HCT116 (cell line): ENCODE measurements around the gene ISYNA1. TPM values are rescaled to one million over a fixed set of nuclear protein-coding genes. Genes with fewer than 3 reads are reported as not detected.

Experiments used
- ATAC-seq: fragments of 200-7000 bp; cut with Tn5 transposase; 2 replicates; pipeline ENCODE4 v1.9.1; 2020; ENCODE audit warnings: mild to moderate bottlenecking, moderate library complexity
- BruUV-seq: library from RNA; stranded (reverse); fragments of 400-500 nt; replicated peaks from 2 replicates; lab custom pipeline; 2021; lab: Mats Ljungman, UMichigan
- CTCF ChIA-PET: fragments of 300-600 bp; sonication (Branson Sonifier 250); formaldehyde crosslinking; loops from one replicate; lab custom pipeline; 2021; ENCODE audit warnings: antibody characterized with exemption; lab: Charles Lee
- POLR2A ChIA-PET: fragments of 300-600, 350-600 bp; sonication (Branson Sonifier 250); formaldehyde crosslinking; loops from one replicate; lab custom pipeline; 2021; ENCODE audit warnings: antibody characterized with exemption; lab: Charles Lee
- RAD21 ChIA-PET, 2 experiments: fragments of 300-600 bp; sonication (Branson Sonifier 250); formaldehyde crosslinking; loops; one replicate each; lab custom pipeline; 2023; ENCODE audit warnings: low total read pairs in 2 of 2; ENCODE audit not compliant: uncharacterized antibody in 2 of 2, unreplicated experiment in 2 of 2, low non-redundant PET in 1 of 2; lab: Charles Lee
- DNase-seq: peaks from one replicate; pipeline ENCODE4 v3.0.0-alpha.2; 2010; ENCODE audit warnings: low read depth, low spot score
- H2AFZ ChIP-seq: fragments of 200-600 bp; shearing (Covaris generic), sonication (generic); 2 replicates; pipeline ENCODE4 v1.6.1; 2017; ENCODE audit warnings: low read depth, mixed run types, mixed read lengths, antibody characterized with exemption, low read length; ENCODE audit not compliant: poor library complexity, severe bottlenecking
- H3K27ac ChIP-seq: 2 replicates; pipeline ENCODE4 v1.5.1; 2012; ENCODE audit warnings: low read depth, low read length
- H3K27me3 ChIP-seq: fragments of 200-600 bp; sonication (generic); 2 replicates; pipeline ENCODE4 v1.6.1; 2016; ENCODE audit warnings: mixed run types, low read length, mixed read lengths; ENCODE audit not compliant: insufficient read depth
- H3K36me3 ChIP-seq, 2 experiments: fragments of 200-500 bp in 1 of 2; fragments of 200-600 bp in 1 of 2; sonication (Bioruptor generic) in 1 of 2; sonication (generic) in 1 of 2; 2 replicates each; pipeline versions ENCODE4 v1.5.1 to v1.6.1; 2014 to 2016; ENCODE audit warnings: low read length in 2 of 2, inconsistent platforms in 1 of 2, mixed read lengths in 1 of 2, mixed run types in 1 of 2; ENCODE audit not compliant: insufficient read depth in 2 of 2, control insufficient read depth in 1 of 2
- H3K4me1 ChIP-seq, 2 experiments: fragments of 200-600 bp in 1 of 2; sonication (generic) in 1 of 2; 2 replicates each; pipeline versions ENCODE4 v1.5.1 to v1.6.1; 2012 to 2017; ENCODE audit warnings: low read length in 2 of 2, inconsistent platforms in 1 of 2, mild to moderate bottlenecking in 1 of 2, mixed read lengths in 1 of 2, mixed run types in 1 of 2, moderate library complexity in 1 of 2; ENCODE audit not compliant: insufficient read depth in 2 of 2, control insufficient read depth in 1 of 2
- H3K4me2 ChIP-seq: fragments of 200-600 bp; sonication (generic); 2 replicates; pipeline ENCODE4 v1.6.1; 2017; ENCODE audit warnings: mixed run types, low read length, mixed read lengths
- H3K4me3 ChIP-seq, 2 experiments: fragments of 200-600 bp in 1 of 2; sonication (generic) in 1 of 2; replicated peaks in 1 of 2; 2 replicates each; pipeline ENCODE4 v1.5.1; 2011 to 2016; ENCODE audit warnings: low read length in 2 of 2, control low read depth in 1 of 2, low read depth in 1 of 2, mild to moderate bottlenecking in 1 of 2, mixed read lengths in 1 of 2, mixed run types in 1 of 2
- H3K79me2 ChIP-seq: fragments of 200-600 bp; sonication (generic); 2 replicates; pipeline ENCODE4 v1.6.1; 2017; ENCODE audit warnings: mild to moderate bottlenecking, mixed run types, low read length, moderate library complexity, mixed read lengths; ENCODE audit not compliant: insufficient read depth
- H3K9ac ChIP-seq: fragments of 200-600 bp; sonication (generic); 2 replicates; pipeline ENCODE4 v1.6.1; 2016; ENCODE audit warnings: low read length, mixed read lengths
- H3K9me2 ChIP-seq: fragments of 200-600 bp; sonication (generic), shearing (Covaris generic); 2 replicates; pipeline ENCODE4 v1.6.1; 2017; ENCODE audit warnings: mixed run types, mild to moderate bottlenecking, moderate library complexity; ENCODE audit not compliant: insufficient read depth
- H3K9me3 ChIP-seq, 2 experiments: fragments of 200-500 bp in 1 of 2; fragments of 200-600 bp in 1 of 2; sonication (Bioruptor generic) in 1 of 2; sonication (generic) in 1 of 2; 2 replicates each; pipeline ENCODE4 v1.6.1; 2014 to 2017; ENCODE audit warnings: low read length in 2 of 2, mixed read lengths in 2 of 2, inconsistent platforms in 1 of 2, low read depth in 1 of 2, mild to moderate bottlenecking in 1 of 2, mixed run types in 1 of 2, moderate library complexity in 1 of 2; ENCODE audit not compliant: control insufficient read depth in 1 of 2, insufficient read depth in 1 of 2
- H4K20me1 ChIP-seq: fragments of 200-600 bp; sonication (generic), shearing (Covaris generic); 2 replicates; pipeline ENCODE4 v1.6.1; 2017; ENCODE audit warnings: mixed run types, mild to moderate bottlenecking, moderate library complexity; ENCODE audit not compliant: insufficient read depth
- CEBPB ChIP-seq: IDR thresholded peaks from 2 replicates; pipeline ENCODE4 v1.6.1; 2012; ENCODE audit warnings: low read depth
- JUND ChIP-seq: IDR thresholded peaks from 2 replicates; pipeline ENCODE4 v1.6.1; 2012
- POLR2A ChIP-seq: IDR thresholded peaks from 2 replicates; pipeline ENCODE4 v1.7.0; 2011; ENCODE audit warnings: borderline replicate concordance; ENCODE audit not compliant: insufficient read depth, insufficient read length; ENCODE audit errors: extremely low read depth
- RAD21 ChIP-seq: IDR thresholded peaks from 2 replicates; pipeline ENCODE4 v1.6.1; 2012; ENCODE audit warnings: low read depth, mild to moderate bottlenecking
- SIN3A ChIP-seq: IDR thresholded peaks from 2 replicates; pipeline ENCODE4 v1.6.1; 2012; ENCODE audit warnings: low read depth
- SP1 ChIP-seq: IDR thresholded peaks from 2 replicates; pipeline ENCODE4 v1.6.1; 2012; ENCODE audit warnings: low read depth
- TCF7L2 ChIP-seq: IDR thresholded peaks from 2 replicates; pipeline ENCODE4 v1.7.0; 2011; ENCODE audit warnings: borderline replicate concordance, inconsistent platforms; ENCODE audit not compliant: insufficient read depth, insufficient read length; ENCODE audit errors: extremely low read depth
- YY1 ChIP-seq: IDR thresholded peaks from 2 replicates; pipeline ENCODE4 v1.6.1; 2011; ENCODE audit warnings: low read length, low read depth, moderate library complexity, mild to moderate bottlenecking; ENCODE audit not compliant: insufficient replicate concordance; ENCODE audit errors: extremely low read depth
- ZNF274 ChIP-seq: fragments of 200-500 bp; sonication (Bioruptor generic); IDR thresholded peaks from 2 replicates; pipeline ENCODE4 v1.6.1; 2014; ENCODE audit warnings: mild to moderate bottlenecking, low read depth, low read length, inconsistent platforms
- intact Hi-C: fragments of 100-400 bp; cut with micrococcal nuclease; formaldehyde crosslinking; loops from 2 replicates; pipeline ENCODE4 v1.10.0; 2022
- total RNA-seq: library from RNA; stranded (reverse); gene quantifications from one replicate; pipeline ENCODE4 v1.2.1, GENCODE V29; 2021; ENCODE audit not compliant: unreplicated experiment
- TF ChIP-seq, protein P1 (sequence below): IDR thresholded peaks from 2 replicates; pipeline ENCODE4 v1.6.1; 2012; ENCODE audit warnings: low read depth
- TF ChIP-seq, protein P2 (sequence below), 3 experiments: fragments of 200-600 bp in 1 of 3; sonication (generic) in 1 of 3; IDR thresholded peaks in 2 of 3; conservative IDR thresholded peaks in 1 of 3; 2 replicates each; pipeline ENCODE4 v1.5.1; 2012 to 2017; ENCODE audit warnings: low read depth in 2 of 3, low read length in 2 of 3, antibody characterized with exemption in 1 of 3, borderline replicate concordance in 1 of 3, control low read depth in 1 of 3, mild to moderate bottlenecking in 1 of 3, mixed read lengths in 1 of 3, mixed run types in 1 of 3, moderate library complexity in 1 of 3; ENCODE audit not compliant: insufficient read depth in 1 of 3
- TF ChIP-seq, protein P3 (sequence below): IDR thresholded peaks from 2 replicates; pipeline ENCODE4 v1.6.1; 2012

ISYNA1 gene
- total RNA-seq, 1 experiment from 2014 or later, result 365 TPM

DNA sequence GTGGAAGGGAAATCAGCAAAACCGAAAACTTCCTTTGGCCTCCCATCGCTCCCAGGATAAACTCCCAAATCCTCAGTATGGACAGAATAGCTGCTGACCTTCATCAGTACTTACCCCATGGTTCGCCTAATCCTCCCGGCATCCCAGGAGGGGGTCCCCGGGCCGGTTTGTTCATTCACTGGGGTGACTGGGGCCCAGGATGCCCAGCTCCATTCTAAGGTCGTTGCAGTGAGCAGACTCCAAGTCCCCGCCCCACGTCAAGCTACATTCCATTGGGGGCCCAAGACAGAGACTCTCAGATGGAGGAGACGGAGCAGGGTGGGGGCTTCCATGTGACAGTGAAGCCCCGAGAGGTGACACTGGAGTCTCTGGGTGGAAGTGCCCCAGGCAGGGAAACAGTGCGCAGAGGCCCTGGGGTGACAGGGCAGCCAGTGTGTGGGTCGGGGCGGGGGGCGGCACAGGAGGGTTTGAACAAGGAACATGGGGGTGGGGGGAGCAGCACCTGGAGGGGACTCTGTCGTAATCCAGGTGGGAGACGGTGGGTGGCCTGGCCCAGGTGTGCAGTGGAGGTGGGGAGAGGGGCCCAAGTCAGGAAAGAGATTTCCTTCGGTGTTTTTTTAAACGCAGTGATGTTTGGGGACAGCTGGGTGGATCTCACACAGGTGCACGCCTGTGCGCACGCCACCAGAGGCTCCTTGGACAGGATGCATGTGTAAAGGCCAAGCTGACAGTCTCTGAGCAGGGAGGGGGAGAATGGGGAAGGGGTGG lies 13.6 kb downstream of the ISYNA1 start:
- no TSS peak for BruUV-seq
- Histone ChIP-seq H3K36me3 (peaks cover 0 to 2% of the 10 kb centered on the region in 2 experiments; a peak in 2 of 4 replicates), H3K9me2 (no peaks in the 10 kb centered on the region), H2AFZ (no peak overlapping the region), H3K9me3 (no peaks in the 10 kb centered on the region), H3K79me2 (peaks cover 78% of the 10 kb centered on the region), H3K4me2 (no peak overlapping the region), H4K20me1 (no peaks in the 10 kb centered on the region), H3K4me3 (no peak overlapping the region), H3K27me3 (no peaks in the 10 kb centered on the region), H3K27ac (no peak overlapping the region), H3K9ac (no peak overlapping the region), H3K4me1 (peaks cover 22 to 50% of the 10 kb centered on the region in 2 experiments)
- ChIA-PET RAD21 (no interaction called here), CTCF (interaction anchor here (0.6 kb wide), 1 partner anchor 114 kb away, joined by 3 read pairs; no protein-coding TSS in a partner anchor), POLR2A (no interaction called here)
- intact Hi-C loops, result no loop called here
- no peak for DNase-seq
- no peak for ATAC-seq
- TF ChIP-seq SIN3A (no peak), POLR2A (no peak)

DNA sequence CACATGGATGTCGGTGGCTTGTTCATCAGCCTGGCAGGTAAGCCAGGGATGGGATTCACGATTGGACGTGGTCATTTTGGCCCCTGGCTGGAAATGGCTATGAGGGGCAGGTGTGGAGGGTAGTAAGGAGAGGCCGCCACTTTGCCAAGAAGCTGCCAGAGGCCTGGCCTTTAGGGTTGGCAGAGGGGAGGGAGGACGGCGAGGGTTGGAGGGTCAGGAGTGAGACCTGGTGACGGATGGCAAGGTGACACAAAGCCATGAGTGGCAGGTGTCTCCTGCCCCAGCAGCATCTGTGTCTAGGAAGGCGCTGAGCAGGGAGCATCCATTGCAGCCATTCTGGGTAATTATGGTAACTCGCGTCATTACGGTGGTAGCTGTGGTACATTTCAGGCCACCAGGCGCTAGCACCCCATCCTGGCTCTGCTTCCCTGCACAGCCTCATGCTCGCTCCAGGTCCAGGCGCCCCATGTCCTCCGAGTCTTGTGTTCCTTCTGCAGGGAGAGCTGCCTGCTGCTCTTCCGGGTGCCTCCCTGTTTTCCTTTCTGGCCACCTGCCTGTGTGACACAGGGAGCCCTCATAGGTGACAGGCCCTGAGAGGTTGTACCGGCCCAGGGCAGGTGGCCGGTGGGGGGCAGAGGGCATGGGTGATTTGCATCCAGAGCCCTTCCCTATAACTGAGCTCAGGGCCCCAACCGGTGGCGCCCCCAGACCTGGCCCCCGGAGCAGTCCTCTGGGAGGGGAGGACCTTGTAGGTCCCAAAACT lies 14.5 kb downstream of the ISYNA1 start:
- no peak overlapping the region; the same call in 1 of the 2 replicates for H3K27ac ChIP-seq
- no peak overlapping the region for H3K9ac ChIP-seq
- H3K79me2 ChIP-seq, result peaks cover 78% of the 10 kb centered on the region
- BruUV-seq, result no TSS peak
- no peak overlapping the region for H3K4me3 ChIP-seq
- no peaks in the 10 kb centered on the region for H3K9me3 ChIP-seq
- H3K4me1 ChIP-seq, result peaks cover 27 to 57% of the 10 kb centered on the region in 2 experiments
- H3K4me2 ChIP-seq, result no peak overlapping the region
- DNase-seq, result no peak
- H3K36me3 ChIP-seq, result peaks cover 0 to 2% of the 10 kb centered on the region in 2 experiments; a peak in 2 of 4 replicates
- H3K9me2 ChIP-seq, result no peaks in the 10 kb centered on the region
- no peak overlapping the region for H2AFZ ChIP-seq
- no peaks in the 10 kb centered on the region for H4K20me1 ChIP-seq
- no peaks in the 10 kb centered on the region for H3K27me3 ChIP-seq
- ChIA-PET POLR2A (no interaction called here), RAD21 (no interaction called here), CTCF (no interaction called here)
- ATAC-seq, result no peak
- intact Hi-C loops, result no loop called here
- no peak for TF ChIP-seq SP1
- no peak for TF ChIP-seq ZNF274
- TF ChIP-seq RAD21, result no peak
- TF ChIP-seq, protein P1, sequence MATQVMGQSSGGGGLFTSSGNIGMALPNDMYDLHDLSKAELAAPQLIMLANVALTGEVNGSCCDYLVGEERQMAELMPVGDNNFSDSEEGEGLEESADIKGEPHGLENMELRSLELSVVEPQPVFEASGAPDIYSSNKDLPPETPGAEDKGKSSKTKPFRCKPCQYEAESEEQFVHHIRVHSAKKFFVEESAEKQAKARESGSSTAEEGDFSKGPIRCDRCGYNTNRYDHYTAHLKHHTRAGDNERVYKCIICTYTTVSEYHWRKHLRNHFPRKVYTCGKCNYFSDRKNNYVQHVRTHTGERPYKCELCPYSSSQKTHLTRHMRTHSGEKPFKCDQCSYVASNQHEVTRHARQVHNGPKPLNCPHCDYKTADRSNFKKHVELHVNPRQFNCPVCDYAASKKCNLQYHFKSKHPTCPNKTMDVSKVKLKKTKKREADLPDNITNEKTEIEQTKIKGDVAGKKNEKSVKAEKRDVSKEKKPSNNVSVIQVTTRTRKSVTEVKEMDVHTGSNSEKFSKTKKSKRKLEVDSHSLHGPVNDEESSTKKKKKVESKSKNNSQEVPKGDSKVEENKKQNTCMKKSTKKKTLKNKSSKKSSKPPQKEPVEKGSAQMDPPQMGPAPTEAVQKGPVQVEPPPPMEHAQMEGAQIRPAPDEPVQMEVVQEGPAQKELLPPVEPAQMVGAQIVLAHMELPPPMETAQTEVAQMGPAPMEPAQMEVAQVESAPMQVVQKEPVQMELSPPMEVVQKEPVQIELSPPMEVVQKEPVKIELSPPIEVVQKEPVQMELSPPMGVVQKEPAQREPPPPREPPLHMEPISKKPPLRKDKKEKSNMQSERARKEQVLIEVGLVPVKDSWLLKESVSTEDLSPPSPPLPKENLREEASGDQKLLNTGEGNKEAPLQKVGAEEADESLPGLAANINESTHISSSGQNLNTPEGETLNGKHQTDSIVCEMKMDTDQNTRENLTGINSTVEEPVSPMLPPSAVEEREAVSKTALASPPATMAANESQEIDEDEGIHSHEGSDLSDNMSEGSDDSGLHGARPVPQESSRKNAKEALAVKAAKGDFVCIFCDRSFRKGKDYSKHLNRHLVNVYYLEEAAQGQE, result no peak
- TF ChIP-seq, protein P2, sequence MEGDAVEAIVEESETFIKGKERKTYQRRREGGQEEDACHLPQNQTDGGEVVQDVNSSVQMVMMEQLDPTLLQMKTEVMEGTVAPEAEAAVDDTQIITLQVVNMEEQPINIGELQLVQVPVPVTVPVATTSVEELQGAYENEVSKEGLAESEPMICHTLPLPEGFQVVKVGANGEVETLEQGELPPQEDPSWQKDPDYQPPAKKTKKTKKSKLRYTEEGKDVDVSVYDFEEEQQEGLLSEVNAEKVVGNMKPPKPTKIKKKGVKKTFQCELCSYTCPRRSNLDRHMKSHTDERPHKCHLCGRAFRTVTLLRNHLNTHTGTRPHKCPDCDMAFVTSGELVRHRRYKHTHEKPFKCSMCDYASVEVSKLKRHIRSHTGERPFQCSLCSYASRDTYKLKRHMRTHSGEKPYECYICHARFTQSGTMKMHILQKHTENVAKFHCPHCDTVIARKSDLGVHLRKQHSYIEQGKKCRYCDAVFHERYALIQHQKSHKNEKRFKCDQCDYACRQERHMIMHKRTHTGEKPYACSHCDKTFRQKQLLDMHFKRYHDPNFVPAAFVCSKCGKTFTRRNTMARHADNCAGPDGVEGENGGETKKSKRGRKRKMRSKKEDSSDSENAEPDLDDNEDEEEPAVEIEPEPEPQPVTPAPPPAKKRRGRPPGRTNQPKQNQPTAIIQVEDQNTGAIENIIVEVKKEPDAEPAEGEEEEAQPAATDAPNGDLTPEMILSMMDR (IDR thresholded peaks at IDR 0.05 in 2 of 3, conservative IDR thresholded peaks at IDR 0.05 in 1 of 3; ENCODE audit: borderline replicate concordance in 1 of 3, insufficient read depth in 1 of 3, low read depth in 2 of 3, low read length in 2 of 3), result no peak
- no peak for TF ChIP-seq JUND
- TF ChIP-seq, protein P3, sequence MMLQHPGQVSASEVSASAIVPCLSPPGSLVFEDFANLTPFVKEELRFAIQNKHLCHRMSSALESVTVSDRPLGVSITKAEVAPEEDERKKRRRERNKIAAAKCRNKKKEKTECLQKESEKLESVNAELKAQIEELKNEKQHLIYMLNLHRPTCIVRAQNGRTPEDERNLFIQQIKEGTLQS, result no peak
- no peak for TF ChIP-seq YY1
- no peak for TF ChIP-seq CEBPB
- no peak for TF ChIP-seq TCF7L2
